ENCODE measurements around the gene NGRN. TPM values are rescaled to one million over a fixed set of nuclear protein-coding genes. Genes with fewer than 3 reads are reported as not detected.

Gene NGRN
- polyA plus RNA-seq, 1 of the 3 experiments (the other 2 are of a cell fraction), result 48.2 TPM

DNA sequence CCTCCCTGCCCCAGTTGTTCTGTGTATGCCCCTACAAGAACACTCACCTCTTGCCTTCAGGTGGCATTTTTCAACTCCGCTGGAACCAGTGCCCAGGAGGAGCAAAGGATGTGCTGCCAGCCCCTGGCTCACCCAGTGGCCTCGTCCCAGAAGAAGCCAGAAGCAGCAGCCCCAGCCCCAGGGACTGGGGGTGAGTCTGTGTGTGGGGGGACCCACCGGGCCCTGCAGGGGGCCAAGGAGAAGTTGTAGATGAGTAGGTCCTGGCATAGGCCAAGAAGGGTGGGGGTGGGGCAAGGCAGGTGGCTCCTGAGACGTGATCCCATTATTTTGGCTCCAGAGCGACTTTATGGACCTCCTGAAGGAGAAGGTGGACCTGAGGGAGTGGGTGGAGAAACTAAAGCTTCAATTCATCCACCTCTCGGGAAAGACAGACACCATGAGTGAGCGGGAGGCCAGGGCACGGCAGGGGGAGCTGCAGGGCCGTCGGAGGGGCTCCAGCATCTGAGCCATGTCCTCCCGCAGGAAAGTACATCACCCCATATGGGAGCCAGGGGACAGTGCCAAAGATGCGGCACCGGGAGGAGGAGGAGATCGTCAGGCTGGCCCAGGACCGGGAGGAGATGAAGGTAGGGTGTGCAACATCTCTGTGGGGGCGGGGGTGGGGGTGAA, 29.3 kb downstream of the NGRN start:
- no peak for TF ChIP-seq CHD2 (IDR thresholded peaks at IDR 0.05; ENCODE audit: low read length, partially characterized antibody)
- TF ChIP-seq, protein P1, sequence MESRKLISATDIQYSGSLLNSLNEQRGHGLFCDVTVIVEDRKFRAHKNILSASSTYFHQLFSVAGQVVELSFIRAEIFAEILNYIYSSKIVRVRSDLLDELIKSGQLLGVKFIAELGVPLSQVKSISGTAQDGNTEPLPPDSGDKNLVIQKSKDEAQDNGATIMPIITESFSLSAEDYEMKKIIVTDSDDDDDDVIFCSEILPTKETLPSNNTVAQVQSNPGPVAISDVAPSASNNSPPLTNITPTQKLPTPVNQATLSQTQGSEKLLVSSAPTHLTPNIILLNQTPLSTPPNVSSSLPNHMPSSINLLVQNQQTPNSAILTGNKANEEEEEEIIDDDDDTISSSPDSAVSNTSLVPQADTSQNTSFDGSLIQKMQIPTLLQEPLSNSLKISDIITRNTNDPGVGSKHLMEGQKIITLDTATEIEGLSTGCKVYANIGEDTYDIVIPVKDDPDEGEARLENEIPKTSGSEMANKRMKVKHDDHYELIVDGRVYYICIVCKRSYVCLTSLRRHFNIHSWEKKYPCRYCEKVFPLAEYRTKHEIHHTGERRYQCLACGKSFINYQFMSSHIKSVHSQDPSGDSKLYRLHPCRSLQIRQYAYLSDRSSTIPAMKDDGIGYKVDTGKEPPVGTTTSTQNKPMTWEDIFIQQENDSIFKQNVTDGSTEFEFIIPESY (IDR thresholded peaks at IDR 0.05; ENCODE audit: borderline replicate concordance, low read depth), result no peak
- TF ChIP-seq FOXJ3 (CRISPR knock-in tag; IDR thresholded peaks at IDR 0.05), result no peak
- no peak for TF ChIP-seq TCF12 (IDR thresholded peaks at IDR 0.05)
- TF ChIP-seq RAD21 (IDR thresholded peaks at IDR 0.05; ENCODE audit: low read length), result no peak
- TF ChIP-seq EP300 (IDR thresholded peaks at IDR 0.05; ENCODE audit: borderline replicate concordance in 1 of 2, low read depth in 1 of 2, low read length in 1 of 2), result no peak
- TF ChIP-seq YY1 (IDR thresholded peaks at IDR 0.05; ENCODE audit: low read depth), result no peak
- no peak for TF ChIP-seq RCOR1 (IDR thresholded peaks at IDR 0.05; ENCODE audit: low read length)
- no peak for TF ChIP-seq FOSL2 (IDR thresholded peaks at IDR 0.05; ENCODE audit: borderline replicate concordance, low read depth)
- TF ChIP-seq RFX5 (IDR thresholded peaks at IDR 0.05; ENCODE audit: low read length), result no peak
- TF ChIP-seq, protein P2, sequence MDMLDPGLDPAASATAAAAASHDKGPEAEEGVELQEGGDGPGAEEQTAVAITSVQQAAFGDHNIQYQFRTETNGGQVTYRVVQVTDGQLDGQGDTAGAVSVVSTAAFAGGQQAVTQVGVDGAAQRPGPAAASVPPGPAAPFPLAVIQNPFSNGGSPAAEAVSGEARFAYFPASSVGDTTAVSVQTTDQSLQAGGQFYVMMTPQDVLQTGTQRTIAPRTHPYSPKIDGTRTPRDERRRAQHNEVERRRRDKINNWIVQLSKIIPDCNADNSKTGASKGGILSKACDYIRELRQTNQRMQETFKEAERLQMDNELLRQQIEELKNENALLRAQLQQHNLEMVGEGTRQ (IDR thresholded peaks at IDR 0.05; ENCODE audit: borderline replicate concordance, low read depth, low read length), result no peak
- TF ChIP-seq POLR2AphosphoS5 (IDR thresholded peaks at IDR 0.05; ENCODE audit: low read depth, low read length), result no peak
- TF ChIP-seq ELF1 (IDR thresholded peaks at IDR 0.05), result no peak
- no peak for TF ChIP-seq FOXM1 (IDR thresholded peaks at IDR 0.05; ENCODE audit: low read depth)
- TF ChIP-seq, protein P3, sequence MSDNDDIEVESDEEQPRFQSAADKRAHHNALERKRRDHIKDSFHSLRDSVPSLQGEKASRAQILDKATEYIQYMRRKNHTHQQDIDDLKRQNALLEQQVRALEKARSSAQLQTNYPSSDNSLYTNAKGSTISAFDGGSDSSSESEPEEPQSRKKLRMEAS (IDR thresholded peaks at IDR 0.05; ENCODE audit: low read depth), result no peak
- Histone ChIP-seq H3K27me3 (ENCODE audit: insufficient read depth) (no peaks in the 10 kb centered on the region), H4K20me1 (ENCODE audit: insufficient read depth) (no peaks in the 10 kb centered on the region), H3K36me3 (replicated peaks in 1 of 2; ENCODE audit: control insufficient read depth in 1 of 2, insufficient read depth in 2 of 2, low read length in 1 of 2) (no peaks in the 10 kb centered on the region), H3K27ac (ENCODE audit: low read depth in 2 of 2, low read length in 1 of 2) (no peak overlapping the region), H3K9ac (no peak overlapping the region), H3F3A (replicated peaks; ENCODE audit: insufficient read depth) (peaks cover 10% of the 10 kb centered on the region), H3K4me2 (no peak overlapping the region), H2AFZ (ENCODE audit: low read depth) (no peak overlapping the region), H3K79me2 (ENCODE audit: insufficient read depth) (no peaks in the 10 kb centered on the region), H3K9me3 (no peaks in the 10 kb centered on the region), H3K9me2 (no peaks in the 10 kb centered on the region), H3K4me1 (ENCODE audit: control insufficient read depth in 1 of 2, insufficient read depth in 2 of 2, low read depth in 1 of 2, low read length in 1 of 2) (no peaks in the 10 kb centered on the region), H3K4me3 (ENCODE audit: low read depth in 2 of 2, low read length in 1 of 2) (no peak overlapping the region)
- DNase-seq, result no peak
- WGBS (ENCODE audit: low lambda C conversion rate), result 76% methylated on average over 11 of the region's 16 CpGs
- CTCF ChIA-PET, result interaction anchor here (1.0 to 3.0 kb wide), 2 partner anchors 8 to 25 kb away, joined by 3 to 15 read pairs; no protein-coding TSS in a partner anchor
- POLR2A ChIA-PET, result no interaction called here

DNA sequence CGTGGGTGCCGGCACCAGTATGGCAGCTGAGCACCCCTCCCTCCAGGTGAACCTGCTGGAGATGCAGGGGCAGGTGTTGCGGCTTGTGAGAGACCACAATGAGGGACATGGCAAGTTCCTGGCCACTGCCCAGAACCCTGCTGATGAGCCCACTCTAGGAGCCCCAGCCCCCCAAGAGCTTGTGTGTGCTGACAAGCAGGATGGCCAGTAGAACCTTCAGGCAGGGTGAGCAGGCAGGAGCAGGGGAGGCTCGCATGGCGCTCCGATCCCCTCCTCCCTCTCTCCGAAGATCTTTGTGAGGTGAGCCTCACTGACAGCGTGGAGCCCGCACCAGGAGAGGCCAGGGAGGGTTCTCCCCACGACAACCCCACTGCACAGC, 29.8 kb downstream of the NGRN start:
- H3K36me3 ChIP-seq (replicated peaks in 1 of 2; ENCODE audit: control insufficient read depth in 1 of 2, insufficient read depth in 2 of 2, low read length in 1 of 2), result no peaks in the 10 kb centered on the region
- H3K27me3 ChIP-seq (ENCODE audit: insufficient read depth), result no peaks in the 10 kb centered on the region
- no peaks in the 10 kb centered on the region for H3K79me2 ChIP-seq (ENCODE audit: insufficient read depth)
- no peak overlapping the region for H3K4me2 ChIP-seq
- H4K20me1 ChIP-seq (ENCODE audit: insufficient read depth), result no peaks in the 10 kb centered on the region
- no peak overlapping the region for H2AFZ ChIP-seq (ENCODE audit: low read depth)
- POLR2A ChIA-PET, result no interaction called here
- H3F3A ChIP-seq (replicated peaks; ENCODE audit: insufficient read depth), result peaks cover 10% of the 10 kb centered on the region
- WGBS (ENCODE audit: low lambda C conversion rate), result 78% methylated on average over 4 of the region's 10 CpGs
- no peak for DNase-seq
- H3K4me3 ChIP-seq (ENCODE audit: low read depth in 2 of 2, low read length in 1 of 2), result no peak overlapping the region
- H3K4me1 ChIP-seq (ENCODE audit: control insufficient read depth in 1 of 2, insufficient read depth in 2 of 2, low read depth in 1 of 2, low read length in 1 of 2), result no peaks in the 10 kb centered on the region
- no peaks in the 10 kb centered on the region for H3K9me2 ChIP-seq
- H3K9me3 ChIP-seq, result no peaks in the 10 kb centered on the region
- CTCF ChIA-PET, result interaction anchor here (1.0 to 3.0 kb wide), 3 partner anchors 9 to 187 kb away, joined by 3 to 15 read pairs (median 5); no protein-coding TSS in a partner anchor
- H3K27ac ChIP-seq (ENCODE audit: low read depth in 2 of 2, low read length in 1 of 2), result no peak overlapping the region
- H3K9ac ChIP-seq, result no peak overlapping the region
- TF ChIP-seq EP300 (IDR thresholded peaks at IDR 0.05; ENCODE audit: borderline replicate concordance in 1 of 2, low read depth in 1 of 2, low read length in 1 of 2), result no peak
- TF ChIP-seq MEF2A (IDR thresholded peaks at IDR 0.05; ENCODE audit: borderline replicate concordance, low read depth), result no peak
- TF ChIP-seq TEAD4 (IDR thresholded peaks at IDR 0.05; ENCODE audit: borderline replicate concordance, insufficient read depth), result no peak
- no peak for TF ChIP-seq FOSL2 (IDR thresholded peaks at IDR 0.05; ENCODE audit: borderline replicate concordance, low read depth)
- no peak for TF ChIP-seq YY1 (IDR thresholded peaks at IDR 0.05; ENCODE audit: low read depth)
- TF ChIP-seq EZH2phosphoT487 (IDR thresholded peaks at IDR 0.05; ENCODE audit: borderline replicate concordance, low read depth), result no peak
- no peak for TF ChIP-seq TAF1 (IDR thresholded peaks at IDR 0.05; ENCODE audit: borderline replicate concordance, low read depth, low read length)
- TF ChIP-seq RAD21 (IDR thresholded peaks at IDR 0.05; ENCODE audit: low read length), result no peak
- TF ChIP-seq, protein P1 (IDR thresholded peaks at IDR 0.05; ENCODE audit: borderline replicate concordance, low read depth), result no peak
- TF ChIP-seq NRF1 (IDR thresholded peaks at IDR 0.05; ENCODE audit: low read depth, low read length), result no peak
- TF ChIP-seq CHD2 (IDR thresholded peaks at IDR 0.05; ENCODE audit: low read length, partially characterized antibody), result no peak
- TF ChIP-seq RXRA (IDR thresholded peaks at IDR 0.05; ENCODE audit: borderline replicate concordance, low read depth), result no peak
- no peak for TF ChIP-seq SMC3 (IDR thresholded peaks at IDR 0.05; ENCODE audit: low read depth, low read length)
- TF ChIP-seq GATA2 (CRISPR knock-in tag; IDR thresholded peaks at IDR 0.05), result no peak
- no peak for TF ChIP-seq NFIC (IDR thresholded peaks at IDR 0.05; ENCODE audit: borderline replicate concordance)
